ENCODE data around the gene HMX2. TPM values are rescaled to one million over a fixed set of nuclear protein-coding genes. Genes with fewer than 3 reads are reported as not detected.
"Not testable (repeated sequence)": the region's sequence is repeated elsewhere in the genome, so short reads cannot be mapped to it uniquely, and the experiment has no call there.

The HMX2 gene
- total RNA-seq, 2 donors from 2014 or later: not detected

GRCh38 chr10:123175389-123176387 lies 27.8 kb downstream of the HMX2 start:
- no peak for DNase-seq (ENCODE audit: low spot score)
- intact Hi-C loops (cut with DNase I): no loop called here

GRCh38 chr10:123178390-123178789 lies 30.5 kb downstream of the HMX2 start:
- intact Hi-C loops (cut with DNase I); DNase-seq (ENCODE audit: low spot score): not testable (repeated sequence)

- DNase-seq (ENCODE audit: low spot score): no peak
- intact Hi-C loops (cut with DNase I): no loop called here
Measured at GRCh38 chr10:123180101-123181090, 32.5 kb downstream of the HMX2 start.

- DNase-seq (ENCODE audit: low spot score): no peak
- intact Hi-C loops (cut with DNase I): no loop called here
Measured at GRCh38 chr10:123183724-123184123, 35.8 kb downstream of the HMX2 start.

GRCh38 chr10:123187781-123188180 lies 39.8 kb downstream of the HMX2 start:
- intact Hi-C loops (cut with DNase I): no loop called here
- no peak for DNase-seq (ENCODE audit: low spot score)

DNA sequence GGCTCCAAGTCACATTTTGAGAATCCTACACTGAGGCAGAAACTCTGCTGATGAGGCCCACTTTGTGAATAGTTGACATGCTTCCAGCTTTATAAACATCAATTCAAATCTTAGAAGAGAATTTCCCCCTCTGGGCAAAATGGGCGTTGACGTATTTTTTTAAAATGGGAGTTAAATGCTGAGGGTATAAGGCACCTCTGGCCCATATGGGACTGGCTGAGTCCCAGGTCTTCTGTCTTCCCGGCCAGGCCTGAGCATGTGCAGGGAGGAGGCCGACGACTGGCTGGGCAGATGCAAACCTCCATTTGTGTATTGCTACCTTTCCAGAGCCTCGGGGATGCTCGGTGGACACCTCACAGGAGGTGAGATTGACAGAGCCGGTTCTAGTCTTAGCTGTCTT lies 44.0 kb downstream of the HMX2 start:
- DNase-seq (ENCODE audit: low spot score): no peak
- intact Hi-C loops (cut with DNase I): no loop called here

- intact Hi-C loops (cut with DNase I): no loop called here
- no peak for DNase-seq (ENCODE audit: low spot score)
Measured at GRCh38 chr10:123194056-123194455, 46.1 kb downstream of the HMX2 start.

Other genes with a start within 250 kb of the HMX2 start
- gene FAM24A, start 237.5 kb upstream of the HMX2 start, total RNA-seq: not detected
- gene C10orf88, start 193.9 kb upstream of the HMX2 start, total RNA-seq: 1 to 10 TPM; 4.9 to 9.3 TPM
- gene PSTK, start 167.7 kb upstream of the HMX2 start, total RNA-seq: 1 to 10 TPM; 2.3 to 3.4 TPM
- gene IKZF5, start 139.3 kb upstream of the HMX2 start, total RNA-seq: 10 to 100 TPM; 15.5 to 19.1 TPM
- 10 to 100 TPM; 18.1 to 20.9 TPM for gene ACADSB, start 139.1 kb upstream of the HMX2 start, total RNA-seq
- not detected for gene HMX3, start 12.2 kb upstream of the HMX2 start, total RNA-seq
- 10 to 100 TPM; 45.3 to 48.1 TPM for gene BUB3, start 6.3 kb downstream of the HMX2 start, total RNA-seq